Ishikawa (cell line): ENCODE results near the gene SEMA3D.

Experiments
- CEBPB ChIP-seq: IDR thresholded peaks from 2 replicates; pipeline ENCODE4 v1.6.1; 2012
- CREB1 ChIP-seq: IDR thresholded peaks from 2 replicates; pipeline ENCODE4 v1.6.1; 2012; ENCODE audit warnings: low read depth
- EGR1 ChIP-seq: IDR thresholded peaks from 2 replicates; pipeline ENCODE4 v1.6.1; 2012
- EP300 ChIP-seq: IDR thresholded peaks from 2 replicates; pipeline ENCODE4 v1.6.1; 2012; ENCODE audit warnings: borderline replicate concordance
- FOXM1 ChIP-seq: IDR thresholded peaks from 2 replicates; pipeline ENCODE4 v1.6.1; 2012; ENCODE audit warnings: low read depth, borderline replicate concordance
- NFIC ChIP-seq: IDR thresholded peaks from 2 replicates; pipeline ENCODE4 v1.6.1; 2012
- RAD21 ChIP-seq: IDR thresholded peaks from 2 replicates; pipeline ENCODE4 v1.6.1; 2012; ENCODE audit warnings: low read depth
- TAF1 ChIP-seq: IDR thresholded peaks from 2 replicates; pipeline ENCODE4 v1.6.1; 2012; ENCODE audit warnings: low read depth, mild to moderate bottlenecking
- TCF12 ChIP-seq: IDR thresholded peaks from 2 replicates; pipeline ENCODE4 v1.6.1; 2012; ENCODE audit warnings: low read depth
- TEAD4 ChIP-seq: IDR thresholded peaks from 2 replicates; pipeline ENCODE4 v1.6.1; 2012
- YY1 ChIP-seq: IDR thresholded peaks from 2 replicates; pipeline ENCODE4 v1.6.1; 2012; ENCODE audit warnings: low read depth
- ZBTB7A ChIP-seq: IDR thresholded peaks from 2 replicates; pipeline ENCODE4 v1.6.1; 2012; ENCODE audit warnings: low read depth
- TF ChIP-seq, protein P1 (sequence below): IDR thresholded peaks from 2 replicates; pipeline ENCODE4 v1.6.1; 2012
- TF ChIP-seq, protein P2 (sequence below): IDR thresholded peaks from 2 replicates; pipeline ENCODE4 v1.6.1; 2012
- TF ChIP-seq, protein P3 (sequence below): IDR thresholded peaks from 2 replicates; pipeline ENCODE4 v1.6.1; 2012; ENCODE audit warnings: low read depth, mild to moderate bottlenecking

SEMA3D gene

DNA sequence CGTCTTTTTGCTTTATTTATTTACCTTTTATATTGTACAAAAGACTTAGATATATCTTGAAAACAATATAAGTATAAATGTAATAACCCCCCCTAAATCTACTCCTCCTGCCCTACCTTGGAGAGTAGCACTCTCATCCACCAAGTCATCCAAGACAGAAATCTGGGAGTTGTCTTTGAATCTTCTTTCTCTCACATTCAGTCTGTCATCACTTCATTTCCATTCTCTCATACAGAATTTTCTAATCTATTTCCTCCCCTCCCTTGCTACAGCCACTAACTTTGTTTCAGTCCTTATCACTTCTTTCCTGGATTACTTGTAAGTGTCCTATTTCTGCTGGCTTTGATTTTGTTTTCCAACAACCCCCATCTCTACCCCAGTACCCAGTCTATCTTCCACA is 170.6 kb downstream of the SEMA3D start:
- no peak for TF ChIP-seq EP300
- TF ChIP-seq ZBTB7A, result no peak
- TF ChIP-seq CEBPB, result no peak
- TF ChIP-seq TAF1, result no peak
- TF ChIP-seq YY1, result no peak

DNA sequence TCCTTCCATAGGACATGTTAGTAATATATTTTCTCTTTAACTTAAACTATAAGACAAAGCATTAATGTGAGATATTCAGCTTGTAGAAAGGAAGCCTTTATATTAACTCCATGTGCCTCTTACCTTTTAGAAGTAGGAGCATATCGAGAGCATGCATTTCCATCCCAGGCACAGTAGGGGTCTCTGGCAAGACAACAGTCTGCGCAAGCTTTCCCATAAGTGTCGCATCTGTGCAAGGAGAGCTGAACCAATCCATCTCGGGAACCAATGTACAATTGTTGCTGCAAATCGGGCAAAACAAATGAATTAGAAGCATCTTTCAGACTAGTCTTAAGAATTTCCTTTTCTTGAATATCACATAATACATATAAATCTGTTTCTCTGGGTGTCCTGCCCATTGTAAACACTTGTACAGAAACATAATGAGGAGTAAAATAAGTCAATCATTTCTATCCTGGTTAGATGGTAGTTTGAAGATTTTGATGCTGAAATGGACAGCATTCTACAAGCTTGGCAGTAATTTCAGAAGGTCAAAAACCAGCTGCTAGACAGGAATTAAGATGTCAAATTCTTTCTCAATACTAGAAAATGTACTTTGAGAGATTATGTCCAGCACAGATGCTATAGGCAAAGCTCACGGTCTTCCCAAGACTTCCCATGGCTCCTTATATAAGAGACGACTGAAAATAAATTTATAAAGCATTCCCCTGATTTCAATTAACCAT is 171.8 kb downstream of the SEMA3D start:
- TF ChIP-seq EP300 (no peak), FOXM1 (no peak), NFIC (no peak), TCF12 (no peak), ZBTB7A (no peak), RAD21 (no peak), CREB1 (no peak), TAF1 (no peak), EGR1 (no peak), YY1 (no peak), CEBPB (no peak), TEAD4 (no peak)
- TF ChIP-seq, protein P1, sequence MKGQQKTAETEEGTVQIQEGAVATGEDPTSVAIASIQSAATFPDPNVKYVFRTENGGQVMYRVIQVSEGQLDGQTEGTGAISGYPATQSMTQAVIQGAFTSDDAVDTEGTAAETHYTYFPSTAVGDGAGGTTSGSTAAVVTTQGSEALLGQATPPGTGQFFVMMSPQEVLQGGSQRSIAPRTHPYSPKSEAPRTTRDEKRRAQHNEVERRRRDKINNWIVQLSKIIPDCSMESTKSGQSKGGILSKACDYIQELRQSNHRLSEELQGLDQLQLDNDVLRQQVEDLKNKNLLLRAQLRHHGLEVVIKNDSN, result no peak
- TF ChIP-seq, protein P2, sequence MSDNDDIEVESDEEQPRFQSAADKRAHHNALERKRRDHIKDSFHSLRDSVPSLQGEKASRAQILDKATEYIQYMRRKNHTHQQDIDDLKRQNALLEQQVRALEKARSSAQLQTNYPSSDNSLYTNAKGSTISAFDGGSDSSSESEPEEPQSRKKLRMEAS, result no peak
- TF ChIP-seq, protein P3, sequence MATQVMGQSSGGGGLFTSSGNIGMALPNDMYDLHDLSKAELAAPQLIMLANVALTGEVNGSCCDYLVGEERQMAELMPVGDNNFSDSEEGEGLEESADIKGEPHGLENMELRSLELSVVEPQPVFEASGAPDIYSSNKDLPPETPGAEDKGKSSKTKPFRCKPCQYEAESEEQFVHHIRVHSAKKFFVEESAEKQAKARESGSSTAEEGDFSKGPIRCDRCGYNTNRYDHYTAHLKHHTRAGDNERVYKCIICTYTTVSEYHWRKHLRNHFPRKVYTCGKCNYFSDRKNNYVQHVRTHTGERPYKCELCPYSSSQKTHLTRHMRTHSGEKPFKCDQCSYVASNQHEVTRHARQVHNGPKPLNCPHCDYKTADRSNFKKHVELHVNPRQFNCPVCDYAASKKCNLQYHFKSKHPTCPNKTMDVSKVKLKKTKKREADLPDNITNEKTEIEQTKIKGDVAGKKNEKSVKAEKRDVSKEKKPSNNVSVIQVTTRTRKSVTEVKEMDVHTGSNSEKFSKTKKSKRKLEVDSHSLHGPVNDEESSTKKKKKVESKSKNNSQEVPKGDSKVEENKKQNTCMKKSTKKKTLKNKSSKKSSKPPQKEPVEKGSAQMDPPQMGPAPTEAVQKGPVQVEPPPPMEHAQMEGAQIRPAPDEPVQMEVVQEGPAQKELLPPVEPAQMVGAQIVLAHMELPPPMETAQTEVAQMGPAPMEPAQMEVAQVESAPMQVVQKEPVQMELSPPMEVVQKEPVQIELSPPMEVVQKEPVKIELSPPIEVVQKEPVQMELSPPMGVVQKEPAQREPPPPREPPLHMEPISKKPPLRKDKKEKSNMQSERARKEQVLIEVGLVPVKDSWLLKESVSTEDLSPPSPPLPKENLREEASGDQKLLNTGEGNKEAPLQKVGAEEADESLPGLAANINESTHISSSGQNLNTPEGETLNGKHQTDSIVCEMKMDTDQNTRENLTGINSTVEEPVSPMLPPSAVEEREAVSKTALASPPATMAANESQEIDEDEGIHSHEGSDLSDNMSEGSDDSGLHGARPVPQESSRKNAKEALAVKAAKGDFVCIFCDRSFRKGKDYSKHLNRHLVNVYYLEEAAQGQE, result no peak

DNA sequence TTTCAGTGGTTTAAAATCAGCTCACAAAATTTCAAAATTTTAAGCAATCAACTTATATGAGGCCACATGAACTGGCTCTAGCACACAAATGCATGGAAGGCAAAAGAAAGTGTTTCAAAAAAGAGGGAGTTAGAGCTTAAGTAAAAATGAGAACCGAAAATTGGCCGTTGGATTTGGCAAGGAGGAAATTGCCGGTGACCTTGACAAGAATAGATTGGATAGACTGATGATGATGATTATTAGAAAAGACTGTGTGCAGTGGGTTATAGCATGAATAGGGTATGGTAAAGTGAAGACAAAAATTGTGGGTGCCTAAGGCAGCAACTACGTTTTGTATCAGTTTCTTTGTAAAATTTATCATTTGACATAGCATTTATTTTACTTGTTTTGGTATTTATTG is 175.7 kb downstream of the SEMA3D start:
- no peak for TF ChIP-seq ZBTB7A

DNA sequence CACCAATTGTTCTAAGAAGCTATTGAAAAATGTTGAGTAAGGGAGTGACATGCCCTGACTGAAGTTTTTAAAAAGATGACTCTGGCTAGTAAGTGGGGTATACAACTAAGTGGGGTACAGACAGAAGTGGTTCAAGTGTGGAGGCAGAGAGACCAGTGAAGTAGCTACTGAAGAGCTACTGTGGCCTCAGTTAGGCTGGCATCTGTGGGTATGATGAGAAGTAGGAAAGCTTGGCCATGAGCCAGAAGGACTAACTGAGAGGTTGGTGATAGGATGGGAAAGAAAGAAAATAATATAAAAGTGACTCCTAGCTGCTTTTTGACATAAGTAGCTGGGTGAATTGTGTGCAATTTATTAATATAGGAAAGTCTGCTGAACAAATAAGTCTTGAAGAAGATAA is 176.6 kb downstream of the SEMA3D start:
- no peak for TF ChIP-seq EP300
- no peak for TF ChIP-seq ZBTB7A
- TF ChIP-seq NFIC, result no peak
- TF ChIP-seq FOXM1, result no peak
- TF ChIP-seq, protein P3, result no peak
- TF ChIP-seq EGR1, result no peak

DNA sequence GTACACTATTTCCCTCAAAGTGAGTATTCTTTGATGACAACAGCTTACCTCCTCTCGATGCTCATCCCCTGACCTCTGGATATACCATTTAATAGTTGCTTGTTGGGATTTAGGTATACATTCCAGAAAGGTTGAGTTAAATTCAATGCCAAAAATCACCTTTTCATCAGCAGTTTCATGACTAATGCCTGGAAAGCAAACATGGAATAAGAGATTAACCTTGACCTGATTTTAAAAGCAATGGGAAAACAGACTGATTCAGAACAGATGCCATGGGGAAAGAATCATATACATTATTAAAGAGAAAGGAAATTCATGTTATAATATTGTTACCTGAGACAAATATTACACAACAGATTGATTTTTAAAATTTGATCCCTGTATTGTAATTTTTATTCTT is 180.1 kb downstream of the SEMA3D start:
- TF ChIP-seq TCF12, result no peak

DNA sequence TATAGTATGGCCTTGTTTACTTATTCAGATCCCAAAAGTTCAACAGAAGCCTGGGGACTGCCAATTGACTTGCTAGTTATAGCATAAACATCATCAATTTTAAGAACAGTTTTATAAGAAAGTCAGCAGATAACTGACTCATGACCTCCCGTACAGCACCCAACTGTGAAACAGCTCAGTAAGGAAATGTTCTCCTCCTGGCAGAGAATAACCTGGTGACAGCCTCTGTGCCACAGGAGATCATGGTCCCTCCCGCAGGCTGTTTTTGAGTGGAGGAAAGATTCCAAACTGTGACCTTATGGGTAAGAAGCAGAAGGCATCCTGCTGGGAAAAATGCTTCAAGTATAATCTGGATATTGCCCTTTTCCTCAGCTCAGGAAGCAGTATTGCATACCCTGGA is 182.5 kb downstream of the SEMA3D start:
- TF ChIP-seq EP300 (peak; percentile 26; the same call in 1 of the 2 replicates), EGR1 (no peak), YY1 (no peak), TAF1 (no peak), ZBTB7A (no peak), RAD21 (no peak), TEAD4 (0 out of 2 replicates have a peak, but pooled peaks have one; percentile 19)
- TF ChIP-seq, protein P1, result no peak
